Panc1 (cell line): ENCODE data around the gene C20orf141.
"Not testable (repeated sequence)": the region's sequence is repeated elsewhere in the genome, so short reads cannot be mapped to it uniquely, and the experiment has no call there.

ENCODE experiments used
- POLR2AphosphoS5 ChIP-seq: IDR thresholded peaks from 2 replicates; pipeline ENCODE4 v1.6.1; 2012; ENCODE audit warnings: mild to moderate bottlenecking, low read depth, low read length, moderate library complexity
- SIN3A ChIP-seq: IDR thresholded peaks from 2 replicates; pipeline ENCODE4 v1.6.1; 2012; ENCODE audit warnings: low read depth, mild to moderate bottlenecking, low read length, moderate library complexity, borderline replicate concordance; ENCODE audit not compliant: insufficient read depth
- TCF7L2 ChIP-seq: IDR thresholded peaks from 2 replicates; pipeline ENCODE4 v1.6.1; 2011; ENCODE audit warnings: mild to moderate bottlenecking, low read depth, low read length, inconsistent platforms
- TF ChIP-seq, protein P1 (sequence below): fragments of 450-650 bp; IDR thresholded peaks from 2 replicates; pipeline ENCODE4 v1.5.1; 2017; ENCODE audit warnings: mild to moderate bottlenecking
- TF ChIP-seq, protein P2 (sequence below), 2 experiments: IDR thresholded peaks; 2 replicates each; pipeline ENCODE4 v1.6.1; 2011 to 2012; ENCODE audit warnings: low read depth in 2 of 2, control low read depth in 1 of 2, low read length in 1 of 2, mild to moderate bottlenecking in 1 of 2, moderate library complexity in 1 of 2; ENCODE audit not compliant: insufficient read depth in 1 of 2

GRCh38 chr20:2807929-2808328 is 6.9 kb upstream of the C20orf141 start:
- TF ChIP-seq, protein P1, sequence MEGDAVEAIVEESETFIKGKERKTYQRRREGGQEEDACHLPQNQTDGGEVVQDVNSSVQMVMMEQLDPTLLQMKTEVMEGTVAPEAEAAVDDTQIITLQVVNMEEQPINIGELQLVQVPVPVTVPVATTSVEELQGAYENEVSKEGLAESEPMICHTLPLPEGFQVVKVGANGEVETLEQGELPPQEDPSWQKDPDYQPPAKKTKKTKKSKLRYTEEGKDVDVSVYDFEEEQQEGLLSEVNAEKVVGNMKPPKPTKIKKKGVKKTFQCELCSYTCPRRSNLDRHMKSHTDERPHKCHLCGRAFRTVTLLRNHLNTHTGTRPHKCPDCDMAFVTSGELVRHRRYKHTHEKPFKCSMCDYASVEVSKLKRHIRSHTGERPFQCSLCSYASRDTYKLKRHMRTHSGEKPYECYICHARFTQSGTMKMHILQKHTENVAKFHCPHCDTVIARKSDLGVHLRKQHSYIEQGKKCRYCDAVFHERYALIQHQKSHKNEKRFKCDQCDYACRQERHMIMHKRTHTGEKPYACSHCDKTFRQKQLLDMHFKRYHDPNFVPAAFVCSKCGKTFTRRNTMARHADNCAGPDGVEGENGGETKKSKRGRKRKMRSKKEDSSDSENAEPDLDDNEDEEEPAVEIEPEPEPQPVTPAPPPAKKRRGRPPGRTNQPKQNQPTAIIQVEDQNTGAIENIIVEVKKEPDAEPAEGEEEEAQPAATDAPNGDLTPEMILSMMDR: not testable (repeated sequence)
- TF ChIP-seq POLR2AphosphoS5, SIN3A, TCF7L2: not testable (repeated sequence)
- TF ChIP-seq, protein P2, sequence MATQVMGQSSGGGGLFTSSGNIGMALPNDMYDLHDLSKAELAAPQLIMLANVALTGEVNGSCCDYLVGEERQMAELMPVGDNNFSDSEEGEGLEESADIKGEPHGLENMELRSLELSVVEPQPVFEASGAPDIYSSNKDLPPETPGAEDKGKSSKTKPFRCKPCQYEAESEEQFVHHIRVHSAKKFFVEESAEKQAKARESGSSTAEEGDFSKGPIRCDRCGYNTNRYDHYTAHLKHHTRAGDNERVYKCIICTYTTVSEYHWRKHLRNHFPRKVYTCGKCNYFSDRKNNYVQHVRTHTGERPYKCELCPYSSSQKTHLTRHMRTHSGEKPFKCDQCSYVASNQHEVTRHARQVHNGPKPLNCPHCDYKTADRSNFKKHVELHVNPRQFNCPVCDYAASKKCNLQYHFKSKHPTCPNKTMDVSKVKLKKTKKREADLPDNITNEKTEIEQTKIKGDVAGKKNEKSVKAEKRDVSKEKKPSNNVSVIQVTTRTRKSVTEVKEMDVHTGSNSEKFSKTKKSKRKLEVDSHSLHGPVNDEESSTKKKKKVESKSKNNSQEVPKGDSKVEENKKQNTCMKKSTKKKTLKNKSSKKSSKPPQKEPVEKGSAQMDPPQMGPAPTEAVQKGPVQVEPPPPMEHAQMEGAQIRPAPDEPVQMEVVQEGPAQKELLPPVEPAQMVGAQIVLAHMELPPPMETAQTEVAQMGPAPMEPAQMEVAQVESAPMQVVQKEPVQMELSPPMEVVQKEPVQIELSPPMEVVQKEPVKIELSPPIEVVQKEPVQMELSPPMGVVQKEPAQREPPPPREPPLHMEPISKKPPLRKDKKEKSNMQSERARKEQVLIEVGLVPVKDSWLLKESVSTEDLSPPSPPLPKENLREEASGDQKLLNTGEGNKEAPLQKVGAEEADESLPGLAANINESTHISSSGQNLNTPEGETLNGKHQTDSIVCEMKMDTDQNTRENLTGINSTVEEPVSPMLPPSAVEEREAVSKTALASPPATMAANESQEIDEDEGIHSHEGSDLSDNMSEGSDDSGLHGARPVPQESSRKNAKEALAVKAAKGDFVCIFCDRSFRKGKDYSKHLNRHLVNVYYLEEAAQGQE (IDR thresholded peaks at IDR 0.05; ENCODE audit: insufficient read depth in 1 of 2, low read depth in 2 of 2, low read length in 1 of 2): not testable (repeated sequence)
